ENCODE results near the gene PCNX3.

Gene PCNX3

GRCh38 chr11:65615950-65616574 lies 486 bp downstream of the PCNX3 start:
- TF ChIP-seq GATA3 (IDR thresholded peaks at IDR 0.05; ENCODE audit: low read depth, low read length) (no peak), GATA2 (IDR thresholded peaks at IDR 0.05; ENCODE audit: low read depth, low read length) (no peak)

- TF ChIP-seq GATA2 (IDR thresholded peaks at IDR 0.05; ENCODE audit: low read depth, low read length) (no peak), GATA3 (IDR thresholded peaks at IDR 0.05; ENCODE audit: low read depth, low read length) (no peak)
Measured at GRCh38 chr11:65616575-65617001, 1.0 kb downstream of the PCNX3 start.

DNA sequence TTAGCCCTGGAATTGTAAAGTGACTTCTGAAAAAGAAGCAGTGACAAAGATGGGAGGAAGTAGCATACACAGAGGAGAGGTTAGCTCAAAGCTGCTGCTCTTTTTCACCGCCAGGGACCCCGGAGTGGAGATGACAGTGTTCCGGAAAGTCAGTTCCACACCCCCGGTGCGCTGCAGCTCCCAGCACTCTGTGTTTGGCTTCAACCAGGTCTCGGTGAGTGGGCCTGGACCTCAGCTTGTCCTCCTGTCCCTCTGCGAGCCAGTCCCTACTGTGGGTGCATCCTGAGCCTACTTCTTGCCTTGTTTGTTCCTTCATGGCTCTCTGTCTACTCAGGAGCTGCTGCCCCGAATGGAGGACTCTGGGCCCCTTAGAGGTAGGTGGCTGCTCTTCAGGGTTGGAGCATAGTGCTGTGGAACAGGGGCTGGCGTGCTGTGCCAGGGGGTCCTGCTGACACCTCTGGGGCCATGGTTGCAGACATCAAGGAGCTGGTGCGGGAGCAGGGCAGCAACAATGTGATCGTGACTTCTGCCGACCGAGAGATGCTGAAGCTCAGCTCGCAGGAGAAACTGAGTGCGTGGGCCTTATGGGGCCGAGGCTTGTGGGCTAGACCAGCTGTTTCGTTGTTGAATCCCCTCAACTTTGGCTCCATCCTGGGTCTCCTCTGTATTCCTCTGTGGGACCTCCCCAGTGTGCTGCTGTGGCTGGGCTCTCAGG lies 1.7 kb downstream of the PCNX3 start:
- no peak for TF ChIP-seq GATA2 (IDR thresholded peaks at IDR 0.05; ENCODE audit: low read depth, low read length)

- TF ChIP-seq GATA3 (IDR thresholded peaks at IDR 0.05; ENCODE audit: low read depth, low read length) = no peak
- TF ChIP-seq GATA2 (IDR thresholded peaks at IDR 0.05; ENCODE audit: low read depth, low read length) = no peak
Measured at GRCh38 chr11:65617990-65618751, 2.6 kb downstream of the PCNX3 start.

GRCh38 chr11:65618763-65619162 lies 3.2 kb downstream of the PCNX3 start:
- TF ChIP-seq GATA2 (IDR thresholded peaks at IDR 0.05; ENCODE audit: low read depth, low read length) (no peak), GATA3 (IDR thresholded peaks at IDR 0.05; ENCODE audit: low read depth, low read length) (no peak)

GRCh38 chr11:65619281-65619928 lies 3.8 kb downstream of the PCNX3 start:
- TF ChIP-seq GATA2 (IDR thresholded peaks at IDR 0.05; ENCODE audit: low read depth, low read length) (no peak), GATA3 (IDR thresholded peaks at IDR 0.05; ENCODE audit: low read depth, low read length) (no peak)

GRCh38 chr11:65620666-65621065 lies 5.1 kb downstream of the PCNX3 start:
- TF ChIP-seq GATA2 (IDR thresholded peaks at IDR 0.05; ENCODE audit: low read depth, low read length) (no peak), GATA3 (IDR thresholded peaks at IDR 0.05; ENCODE audit: low read depth, low read length) (no peak)

DNA sequence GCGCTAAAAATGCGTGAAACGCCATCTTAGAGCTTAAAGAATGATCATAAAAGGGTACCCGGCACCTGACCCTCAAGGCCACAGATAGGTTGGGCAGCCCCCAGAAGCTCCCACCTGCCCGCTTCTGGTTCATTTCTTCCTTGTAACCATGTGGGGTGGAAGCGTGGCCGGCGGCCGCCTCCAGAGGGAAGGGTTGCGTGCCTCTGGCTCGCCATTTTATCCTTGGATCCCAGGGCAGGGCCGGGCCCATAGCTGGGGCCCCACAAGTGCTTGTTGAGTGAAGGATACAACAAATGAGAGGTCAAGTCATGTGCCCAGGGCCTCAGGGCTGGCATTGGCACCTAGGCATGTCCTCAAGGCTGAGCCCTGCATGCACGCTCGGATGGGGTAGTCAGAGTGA lies 5.9 kb downstream of the PCNX3 start:
- no peak for TF ChIP-seq GATA3 (IDR thresholded peaks at IDR 0.05; ENCODE audit: low read depth, low read length)
- TF ChIP-seq GATA2 (IDR thresholded peaks at IDR 0.05; ENCODE audit: low read depth, low read length) = no peak

DNA sequence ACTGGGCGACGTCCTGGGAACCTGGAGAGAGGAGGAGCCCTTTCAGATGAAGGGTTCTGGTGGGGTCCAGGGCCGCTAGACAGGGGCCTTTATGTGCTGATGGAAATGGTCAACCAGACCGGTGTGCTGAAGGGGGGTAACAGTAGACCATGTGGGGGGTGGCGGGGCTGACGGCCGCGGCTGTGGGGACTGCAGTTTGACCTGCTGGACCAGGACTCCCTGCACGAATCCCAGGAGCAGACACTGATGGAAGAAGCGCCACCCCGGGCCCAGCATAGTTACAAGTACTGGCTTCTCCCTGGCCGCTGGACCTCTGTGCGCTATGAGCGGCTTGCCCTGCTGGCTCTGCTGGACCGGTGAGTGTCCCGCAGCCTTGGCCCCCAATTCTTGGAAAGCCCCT lies 6.4 kb downstream of the PCNX3 start:
- TF ChIP-seq GATA2 (IDR thresholded peaks at IDR 0.05; ENCODE audit: low read depth, low read length) = no peak
- TF ChIP-seq GATA3 (IDR thresholded peaks at IDR 0.05; ENCODE audit: low read depth, low read length) = no peak

DNA sequence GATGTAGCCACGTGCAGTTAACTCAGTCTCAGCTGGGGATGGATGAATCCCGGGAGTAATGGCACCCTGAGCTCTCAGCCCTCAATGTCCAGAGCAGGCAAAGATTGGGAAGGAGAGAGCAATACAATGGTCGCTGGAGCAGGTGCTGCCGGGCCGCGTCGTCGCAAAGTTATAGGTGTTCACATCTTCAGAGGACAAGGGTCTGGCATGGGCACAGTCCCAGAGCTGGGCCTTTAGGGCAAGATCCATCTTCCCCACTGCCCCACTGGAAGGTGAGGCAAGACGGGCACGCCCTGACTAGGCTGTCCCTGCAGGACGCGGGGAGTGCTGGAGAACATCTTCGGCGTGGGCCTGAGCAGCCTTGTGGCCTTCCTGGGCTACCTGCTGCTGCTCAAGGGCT lies 7.6 kb downstream of the PCNX3 start:
- TF ChIP-seq GATA3 (IDR thresholded peaks at IDR 0.05; ENCODE audit: low read depth, low read length) (no peak), GATA2 (IDR thresholded peaks at IDR 0.05; ENCODE audit: low read depth, low read length) (no peak)

- TF ChIP-seq GATA3 (IDR thresholded peaks at IDR 0.05; ENCODE audit: low read depth, low read length) = no peak
- no peak for TF ChIP-seq GATA2 (IDR thresholded peaks at IDR 0.05; ENCODE audit: low read depth, low read length)
Measured at GRCh38 chr11:65623852-65624616, 8.5 kb downstream of the PCNX3 start.

DNA sequence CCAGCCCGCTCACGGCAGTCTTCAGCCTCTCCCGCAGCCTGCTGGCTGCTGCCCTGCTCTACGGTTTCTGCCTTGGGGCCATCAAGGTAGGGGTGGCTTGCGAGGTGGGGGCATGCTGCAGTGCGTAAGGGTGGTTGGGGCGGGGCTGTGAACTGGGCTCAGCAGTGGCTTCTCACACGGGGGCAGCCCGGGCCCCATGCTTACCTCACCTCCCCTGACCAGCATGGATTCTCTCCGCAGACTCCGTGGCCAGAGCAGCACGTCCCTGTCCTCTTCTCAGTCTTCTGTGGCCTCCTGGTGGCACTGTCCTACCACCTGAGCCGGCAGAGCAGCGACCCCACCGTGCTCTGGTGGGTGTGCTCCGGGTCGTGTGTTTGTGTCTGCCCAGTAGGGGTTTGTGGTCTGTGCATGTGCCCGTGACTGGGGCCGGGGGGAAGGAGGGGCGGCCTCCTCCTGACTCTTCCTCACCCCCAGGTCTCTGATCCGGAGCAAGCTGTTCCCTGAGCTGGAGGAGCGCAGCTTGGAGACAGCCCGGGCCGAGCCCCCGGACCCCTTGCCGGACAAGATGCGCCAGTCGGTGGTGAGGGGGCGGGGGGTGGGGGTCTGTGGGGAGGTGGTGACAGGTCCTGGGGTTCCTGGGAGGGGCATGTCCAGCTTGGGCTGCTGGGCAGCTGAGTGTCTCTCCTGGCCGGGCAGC lies 9.5 kb downstream of the PCNX3 start:
- no peak for TF ChIP-seq GATA3 (IDR thresholded peaks at IDR 0.05; ENCODE audit: low read depth, low read length)
- TF ChIP-seq GATA2 (IDR thresholded peaks at IDR 0.05; ENCODE audit: low read depth, low read length) = no peak

Data from SH-SY5Y (cell line).